Epithelial cell of esophagus (primary cell): ENCODE data around the gene PON3.

Experiments
- DNase-seq: peaks from one replicate; pipeline ENCODE4 v3.0.0; 2010; ENCODE audit warnings: low read depth
- H3K4me3 ChIP-seq: 2 replicates; pipeline ENCODE4 v1.5.1; 2011; ENCODE audit warnings: mild to moderate bottlenecking, low read length, control low read depth
- TF ChIP-seq, protein P1 (sequence below): IDR thresholded peaks from 2 replicates; pipeline ENCODE4 v1.5.1; 2011; ENCODE audit warnings: low read depth, mild to moderate bottlenecking, low read length, control low read depth, inconsistent platforms; ENCODE audit not compliant: insufficient read depth; ENCODE audit errors: missing control alignments

The PON3 gene

DNA sequence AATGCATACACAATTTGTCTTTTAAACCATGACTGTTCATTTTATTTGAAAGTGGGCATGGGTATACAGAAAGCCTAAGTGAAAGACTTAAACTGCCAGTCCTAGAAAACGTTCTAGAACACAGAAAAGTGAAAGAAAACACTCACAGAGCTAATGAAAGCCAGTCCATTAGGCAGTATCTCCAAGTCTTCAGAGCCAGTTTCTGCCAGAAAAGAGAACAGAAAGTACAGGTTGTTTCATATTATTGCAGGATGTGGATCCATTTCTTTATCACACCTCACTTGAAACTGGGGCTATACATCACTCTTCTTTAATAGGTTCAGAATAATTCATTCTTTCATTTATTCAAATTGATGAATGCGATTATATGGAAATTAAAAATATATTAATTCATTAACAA, 79.6 kb downstream of the PON3 start:
- DNase-seq, result no peak
- H3K4me3 ChIP-seq, result no peak overlapping the region
- TF ChIP-seq, protein P1, sequence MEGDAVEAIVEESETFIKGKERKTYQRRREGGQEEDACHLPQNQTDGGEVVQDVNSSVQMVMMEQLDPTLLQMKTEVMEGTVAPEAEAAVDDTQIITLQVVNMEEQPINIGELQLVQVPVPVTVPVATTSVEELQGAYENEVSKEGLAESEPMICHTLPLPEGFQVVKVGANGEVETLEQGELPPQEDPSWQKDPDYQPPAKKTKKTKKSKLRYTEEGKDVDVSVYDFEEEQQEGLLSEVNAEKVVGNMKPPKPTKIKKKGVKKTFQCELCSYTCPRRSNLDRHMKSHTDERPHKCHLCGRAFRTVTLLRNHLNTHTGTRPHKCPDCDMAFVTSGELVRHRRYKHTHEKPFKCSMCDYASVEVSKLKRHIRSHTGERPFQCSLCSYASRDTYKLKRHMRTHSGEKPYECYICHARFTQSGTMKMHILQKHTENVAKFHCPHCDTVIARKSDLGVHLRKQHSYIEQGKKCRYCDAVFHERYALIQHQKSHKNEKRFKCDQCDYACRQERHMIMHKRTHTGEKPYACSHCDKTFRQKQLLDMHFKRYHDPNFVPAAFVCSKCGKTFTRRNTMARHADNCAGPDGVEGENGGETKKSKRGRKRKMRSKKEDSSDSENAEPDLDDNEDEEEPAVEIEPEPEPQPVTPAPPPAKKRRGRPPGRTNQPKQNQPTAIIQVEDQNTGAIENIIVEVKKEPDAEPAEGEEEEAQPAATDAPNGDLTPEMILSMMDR, result no peak

DNA sequence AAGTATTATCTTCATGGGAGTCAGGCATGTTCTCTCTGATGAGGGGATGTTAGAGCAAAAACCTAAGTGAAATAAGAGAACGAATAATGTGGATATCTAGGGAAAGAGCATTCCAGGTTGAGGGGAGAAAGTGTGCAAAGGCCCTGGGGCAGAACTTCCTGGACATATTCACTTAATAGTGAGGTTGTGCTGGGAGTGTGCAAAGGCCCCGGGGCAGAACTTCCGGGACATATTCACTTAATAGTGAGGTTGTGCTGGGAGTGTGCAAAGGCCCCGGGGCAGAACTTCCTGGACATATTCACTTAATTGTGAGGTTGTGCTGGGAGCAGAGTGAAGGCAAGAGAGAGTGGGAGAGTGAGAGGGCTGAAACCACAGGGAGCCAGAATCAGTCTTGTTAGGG, 83.6 kb downstream of the PON3 start:
- TF ChIP-seq, protein P1, result no peak
- H3K4me3 ChIP-seq, result no peak overlapping the region
- no peak for DNase-seq

DNA sequence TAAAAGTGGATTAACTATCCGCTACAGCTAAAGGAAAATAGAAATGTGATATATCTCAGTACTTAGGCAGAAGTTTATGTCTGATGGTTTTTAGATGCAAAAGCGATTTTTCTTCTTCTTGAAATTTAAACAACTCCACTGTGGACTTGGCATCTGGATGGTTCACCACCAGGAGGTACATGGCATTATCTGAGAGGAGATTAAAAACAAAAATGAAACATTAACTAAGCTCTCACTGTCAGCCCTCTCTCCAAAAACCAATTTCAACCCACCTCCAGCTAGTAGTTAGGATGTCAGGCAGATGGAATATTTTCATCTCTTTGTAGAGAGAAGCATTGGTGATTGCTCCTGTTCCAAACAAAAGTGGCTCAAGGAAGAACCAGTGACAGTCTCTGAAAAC, 84.8 kb downstream of the PON3 start:
- DNase-seq, result no peak
- TF ChIP-seq, protein P1, result no peak

DNA sequence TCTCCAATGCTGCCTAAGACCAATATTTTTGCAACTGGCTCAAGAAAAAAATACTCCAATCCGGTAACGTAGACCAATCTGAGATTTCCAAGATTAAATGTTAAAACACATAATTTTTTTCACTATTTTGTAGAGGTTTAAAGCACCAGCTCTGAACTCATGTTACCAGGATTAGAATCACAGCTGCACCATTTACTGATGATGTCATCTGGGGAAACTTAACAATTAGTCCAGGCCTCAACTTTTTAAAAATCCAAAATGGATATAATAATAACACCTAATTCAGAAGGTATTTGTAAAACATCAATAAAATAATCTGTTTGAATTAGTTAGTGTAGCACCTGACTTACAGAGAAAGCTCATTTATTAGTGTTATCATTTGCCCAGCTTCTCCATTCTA, 86.2 kb downstream of the PON3 start:
- H3K4me3 ChIP-seq, result no peak overlapping the region

More for the DNA sequence above, 84.8 kb downstream of the PON3 start:
- H3K4me3 ChIP-seq, result no peak overlapping the region

More for the DNA sequence above, 86.2 kb downstream of the PON3 start:
- TF ChIP-seq, protein P1, result no peak
- DNase-seq, result no peak
